GM12864 (cell line): ENCODE measurements around the gene SHISA7.
A peak's percentile ranks its signal among the peaks of the same experiment; 100 is the strongest.

Source experiments
- DNase-seq: peaks from one replicate; pipeline ENCODE4 v3.0.0-alpha.2; 2011; ENCODE audit warnings: low read depth
- H3K4me3 ChIP-seq: 2 replicates; pipeline ENCODE4 v1.5.1; 2011; ENCODE audit warnings: mild to moderate bottlenecking, low read depth, low read length, control low read depth
- TF ChIP-seq, protein P1 (sequence below): IDR thresholded peaks from 2 replicates; pipeline ENCODE4 v1.5.1; 2011; ENCODE audit warnings: low read depth, mild to moderate bottlenecking, moderate library complexity, low read length, control low read depth, inconsistent platforms; ENCODE audit errors: missing control alignments

The SHISA7 gene

DNA sequence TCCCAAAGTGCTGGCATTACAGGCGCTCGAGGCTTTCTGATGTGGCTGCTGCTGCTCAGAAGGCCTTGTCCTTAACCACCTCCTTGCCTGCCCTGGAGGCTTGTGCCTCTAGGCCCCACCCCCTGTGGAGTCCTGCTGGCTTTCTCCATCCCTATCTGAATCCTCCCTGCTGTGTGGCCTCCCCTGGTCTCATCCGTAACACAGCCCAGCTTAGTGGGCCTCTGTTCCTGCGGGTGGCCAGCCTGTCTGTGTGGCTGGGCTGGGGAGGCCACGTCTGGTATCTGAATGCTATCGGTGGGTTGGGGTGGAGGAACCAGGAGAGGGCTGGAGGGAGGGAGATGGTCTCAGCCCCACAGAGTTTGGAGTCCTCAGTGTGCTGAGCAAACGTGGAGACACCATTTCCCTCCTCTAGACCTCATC, 52.6 kb downstream of the SHISA7 start:
- H3K4me3 ChIP-seq = no peak overlapping the region
- TF ChIP-seq, protein P1, sequence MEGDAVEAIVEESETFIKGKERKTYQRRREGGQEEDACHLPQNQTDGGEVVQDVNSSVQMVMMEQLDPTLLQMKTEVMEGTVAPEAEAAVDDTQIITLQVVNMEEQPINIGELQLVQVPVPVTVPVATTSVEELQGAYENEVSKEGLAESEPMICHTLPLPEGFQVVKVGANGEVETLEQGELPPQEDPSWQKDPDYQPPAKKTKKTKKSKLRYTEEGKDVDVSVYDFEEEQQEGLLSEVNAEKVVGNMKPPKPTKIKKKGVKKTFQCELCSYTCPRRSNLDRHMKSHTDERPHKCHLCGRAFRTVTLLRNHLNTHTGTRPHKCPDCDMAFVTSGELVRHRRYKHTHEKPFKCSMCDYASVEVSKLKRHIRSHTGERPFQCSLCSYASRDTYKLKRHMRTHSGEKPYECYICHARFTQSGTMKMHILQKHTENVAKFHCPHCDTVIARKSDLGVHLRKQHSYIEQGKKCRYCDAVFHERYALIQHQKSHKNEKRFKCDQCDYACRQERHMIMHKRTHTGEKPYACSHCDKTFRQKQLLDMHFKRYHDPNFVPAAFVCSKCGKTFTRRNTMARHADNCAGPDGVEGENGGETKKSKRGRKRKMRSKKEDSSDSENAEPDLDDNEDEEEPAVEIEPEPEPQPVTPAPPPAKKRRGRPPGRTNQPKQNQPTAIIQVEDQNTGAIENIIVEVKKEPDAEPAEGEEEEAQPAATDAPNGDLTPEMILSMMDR = no peak
- no peak for DNase-seq

DNA sequence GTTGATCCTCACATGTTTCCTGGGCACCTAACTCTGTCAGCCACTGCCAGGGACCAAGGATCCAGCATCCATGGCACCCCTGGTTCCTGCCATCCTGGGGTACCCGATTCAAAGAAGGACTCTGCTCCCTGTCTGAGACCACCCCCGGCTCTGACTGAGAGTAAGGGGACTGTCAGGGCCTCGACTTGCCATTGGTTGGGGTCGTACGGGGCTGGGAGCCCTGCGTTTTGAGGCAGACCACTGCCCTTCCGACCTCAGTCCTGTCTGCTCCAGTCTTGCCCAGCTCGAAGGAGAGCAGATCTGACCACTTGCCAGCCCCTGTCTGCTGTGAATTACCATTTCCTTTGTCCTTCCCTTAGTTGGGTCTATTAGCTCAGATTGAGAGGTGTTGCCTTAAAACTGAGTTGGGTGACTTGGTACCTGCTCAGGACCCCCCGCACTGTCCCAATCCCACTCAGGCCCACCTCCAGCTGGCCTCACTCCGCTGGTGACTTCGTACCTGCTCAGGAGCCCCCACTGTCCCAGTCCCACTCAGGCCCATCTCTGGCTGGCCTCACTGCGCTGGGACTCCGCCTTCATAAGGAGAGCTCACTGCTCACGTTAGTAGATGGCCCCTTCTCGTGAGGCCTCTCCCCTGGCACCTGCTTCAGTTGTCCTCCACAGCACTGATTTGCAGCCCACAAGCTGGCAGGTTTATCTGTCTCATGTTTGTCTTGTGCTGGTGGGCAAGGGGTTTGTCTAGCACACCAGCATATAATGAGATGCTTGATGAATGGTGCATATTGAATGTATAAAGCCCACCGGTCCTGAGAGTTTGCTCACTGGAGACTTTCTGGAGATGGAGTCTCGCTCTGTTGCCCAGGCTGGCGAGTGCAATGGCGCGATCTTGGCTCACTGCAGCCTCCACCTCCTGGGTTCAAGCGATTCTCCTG, 53.4 kb downstream of the SHISA7 start:
- TF ChIP-seq, protein P1 = no peak
- no peak for DNase-seq
- no peak overlapping the region for H3K4me3 ChIP-seq

DNA sequence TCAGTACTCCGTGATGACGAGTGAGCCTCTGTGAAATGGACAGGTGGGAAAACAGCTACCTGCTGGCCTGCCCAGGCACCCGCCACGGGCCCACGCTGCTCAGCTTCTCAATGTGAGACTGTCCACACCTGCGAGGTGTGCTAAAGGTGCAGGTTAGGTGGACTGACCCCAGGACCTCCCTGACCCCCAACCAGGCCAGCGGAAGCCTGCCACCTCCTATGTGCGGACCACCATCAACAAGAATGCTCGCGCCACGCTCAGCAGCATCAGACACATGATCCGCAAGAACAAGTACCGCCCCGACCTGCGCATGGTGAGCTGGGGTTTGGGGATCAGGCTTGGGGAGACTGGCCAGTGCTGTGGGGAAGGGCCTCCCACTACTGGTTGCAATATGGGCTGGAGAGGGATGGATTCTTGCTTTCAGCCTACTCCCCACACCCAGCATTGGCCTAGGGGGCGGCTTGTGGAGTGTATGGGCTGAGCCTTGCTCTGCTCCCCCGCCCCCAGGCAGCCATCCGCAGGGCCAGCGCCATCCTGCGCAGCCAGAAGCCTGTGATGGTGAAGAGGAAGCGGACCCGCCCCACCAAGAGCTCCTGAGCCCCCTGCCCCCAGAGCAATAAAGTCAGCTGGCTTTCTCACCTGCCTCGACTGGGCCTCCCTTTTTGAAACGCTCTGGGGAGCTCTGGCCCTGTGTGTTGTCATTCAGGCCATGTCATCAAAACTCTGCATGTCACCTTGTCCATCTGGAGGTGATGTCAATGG, 55.2 kb downstream of the SHISA7 start:
- peak overlapping the region; percentile 69 for H3K4me3 ChIP-seq
- no peak for DNase-seq
- TF ChIP-seq, protein P1 = no peak

DNA sequence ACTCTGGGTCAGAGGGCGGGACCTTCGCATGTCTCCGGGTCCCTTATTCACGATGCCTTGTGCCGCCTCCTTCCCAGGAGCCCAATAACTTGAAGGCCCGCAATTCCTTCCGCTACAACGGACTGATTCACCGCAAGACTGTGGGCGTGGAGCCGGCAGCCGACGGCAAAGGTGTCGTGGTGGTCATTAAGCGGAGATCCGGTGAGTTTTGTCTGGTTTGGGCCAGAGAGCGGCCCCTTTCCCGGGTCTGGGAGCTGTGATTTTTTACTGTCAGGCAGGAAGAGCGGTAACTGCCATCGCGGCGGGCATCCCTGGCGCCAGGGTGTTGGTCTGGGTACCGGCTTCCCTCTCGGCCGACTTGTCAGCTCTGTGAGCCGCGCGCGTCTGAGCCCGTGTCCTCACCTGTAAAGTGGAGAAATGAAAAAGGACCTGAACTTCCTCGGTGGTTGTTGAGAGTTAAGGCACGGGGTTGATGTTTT, 56.6 kb downstream of the SHISA7 start:
- peak overlapping the region; percentile 69 for H3K4me3 ChIP-seq
- TF ChIP-seq, protein P1 = no peak
- no peak for DNase-seq

DNA sequence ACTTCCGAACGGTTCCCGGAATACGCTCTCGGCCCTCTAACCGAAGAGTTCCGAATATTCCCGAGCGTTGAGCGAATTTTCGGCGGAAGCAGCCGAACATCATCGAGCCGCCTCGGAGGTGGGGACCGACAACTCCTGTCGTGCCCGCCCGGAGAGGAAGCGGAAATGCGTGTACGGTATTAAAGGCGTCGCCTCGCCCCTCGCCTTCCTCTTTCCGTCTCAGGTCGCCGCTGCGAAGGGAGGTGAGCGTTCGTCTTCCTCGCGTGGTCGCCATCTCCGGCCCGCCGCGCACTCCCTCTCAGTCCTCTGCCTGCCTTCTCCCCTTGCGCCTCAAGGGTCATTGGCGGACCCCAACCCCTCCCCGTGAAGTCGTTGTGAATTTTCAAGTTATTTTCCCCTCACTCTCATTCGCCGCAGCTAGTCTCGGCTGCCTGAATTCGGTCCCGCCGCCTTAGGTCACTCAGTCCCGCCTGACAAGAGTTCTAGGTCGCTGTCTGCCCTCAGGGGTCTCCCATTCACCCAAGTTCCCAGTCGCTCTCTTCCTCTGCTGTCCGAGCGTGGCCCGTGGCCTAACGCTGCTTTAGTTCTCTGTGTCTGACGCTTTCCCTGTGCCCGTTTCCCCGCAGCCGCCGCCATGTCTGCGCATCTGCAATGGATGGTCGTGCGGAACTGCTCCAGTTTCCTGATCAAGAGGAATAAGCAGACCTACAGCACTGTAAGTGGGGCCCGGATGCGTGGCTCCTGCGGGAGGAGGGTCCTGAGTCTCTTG, 57.2 kb downstream of the SHISA7 start, which contains the start of gene RPL28:
Gene RPL28 (plus strand): TSS at position 209 of the 769 bp plus-strand sequence. CDS start 426 bp downstream, at position 635.
- TF ChIP-seq, protein P1 = no peak
- H3K4me3 ChIP-seq = peak within 1 kb of the TSS; percentile 69
- peak; percentile 94 for DNase-seq
